Endothelial cell of umbilical vein (primary cell): ENCODE data around the gene NR1D1. TPM values are rescaled to one million over a fixed set of nuclear protein-coding genes. Genes with fewer than 3 reads are reported as not detected.
A peak's percentile ranks its signal among the peaks of the same experiment; 100 is the strongest.

Source experiments
- BruUV-seq: library from RNA; stranded (reverse); fragments of 400-500 nt; replicated peaks from 2 replicates; lab custom pipeline; 2021; lab: Mats Ljungman, UMichigan
- CTCF ChIA-PET: fragments of 300-600, 350-600 bp; sonication (Branson Sonifier 250); formaldehyde crosslinking; loops from one replicate; lab custom pipeline; 2021; ENCODE audit warnings: antibody characterized with exemption, inconsistent platforms; lab: Charles Lee
- POLR2A ChIA-PET: fragments of 300-600, 350-600 bp; sonication (Branson Sonifier 250); formaldehyde crosslinking; loops from one replicate; lab custom pipeline; 2021; ENCODE audit warnings: antibody characterized with exemption, inconsistent platforms; lab: Charles Lee
- DNase-seq: peaks from one replicate; pipeline ENCODE4 v3.0.0-alpha.2; 2011; ENCODE audit warnings: low read depth, low spot score
- FAIRE-seq: peaks from 2 replicates; lab custom pipeline; 2011; peaks lifted over from hg19 to GRCh38; lab: Jason Lieb, UNC
- H2AFZ ChIP-seq: 2 replicates; pipeline ENCODE4 v1.6.0; 2012; ENCODE audit warnings: low read depth, low read length, control low read depth, inconsistent platforms
- H3K27ac ChIP-seq: 2 replicates; pipeline ENCODE4 v1.5.1; 2011; ENCODE audit warnings: low read depth, mild to moderate bottlenecking, control low read depth, low read length, moderate library complexity; ENCODE audit not compliant: insufficient read depth
- H3K27me3 ChIP-seq, 2 experiments: 2 replicates each; pipeline versions ENCODE4 v1.6.0 to v1.6.1; 2011; ENCODE audit warnings: low read length in 2 of 2, mixed read lengths in 1 of 2; ENCODE audit not compliant: control insufficient read depth in 2 of 2, insufficient read depth in 2 of 2
- H3K36me3 ChIP-seq, 2 experiments: 2 replicates in 1 of 2; 3 replicates in 1 of 2; pipeline ENCODE4 v1.5.1; 2011; ENCODE audit warnings: low read length in 2 of 2, mild to moderate bottlenecking in 1 of 2, moderate library complexity in 1 of 2; ENCODE audit not compliant: control insufficient read depth in 2 of 2, insufficient read depth in 2 of 2; ENCODE audit errors: extremely low read depth in 1 of 2
- H3K4me1 ChIP-seq: 3 replicates; pipeline ENCODE4 v1.5.1; 2011; ENCODE audit warnings: mild to moderate bottlenecking, low read length; ENCODE audit not compliant: control insufficient read depth, insufficient read depth; ENCODE audit errors: extremely low read depth
- H3K4me2 ChIP-seq: 2 replicates; pipeline ENCODE4 v1.6.1; 2011; ENCODE audit warnings: low read length, control low read depth, mixed read lengths; ENCODE audit not compliant: insufficient read depth
- H3K4me3 ChIP-seq, 3 experiments: fragments of 200-600 bp in 1 of 3; sonication (generic), shearing (Covaris generic) in 1 of 3; replicated peaks in 1 of 3; 2 replicates each; pipeline ENCODE4 v1.5.1; 2011 to 2016; ENCODE audit warnings: control low read depth in 3 of 3, low read length in 3 of 3, mild to moderate bottlenecking in 2 of 3, inconsistent platforms in 1 of 3, low read depth in 1 of 3, moderate library complexity in 1 of 3; ENCODE audit not compliant: insufficient read depth in 1 of 3
- H3K79me2 ChIP-seq: 2 replicates; pipeline ENCODE4 v1.6.0; 2012; ENCODE audit warnings: low read length, inconsistent platforms; ENCODE audit not compliant: control insufficient read depth, insufficient read depth
- H3K9ac ChIP-seq: replicated peaks from 2 replicates; pipeline ENCODE3; 2011; ENCODE audit warnings: low read length, control low read depth; ENCODE audit not compliant: insufficient read depth; ENCODE audit errors: extremely low read depth
- H3K9me1 ChIP-seq: replicated peaks from 3 replicates; pipeline ENCODE4 v1.6.0; 2011; ENCODE audit warnings: mild to moderate bottlenecking, low read length; ENCODE audit not compliant: control insufficient read depth, insufficient read depth; ENCODE audit errors: extremely low read depth
- H3K9me3 ChIP-seq: replicated peaks from 2 replicates; pipeline ENCODE4 v1.5.1; 2012; ENCODE audit warnings: low read length, inconsistent platforms; ENCODE audit not compliant: control insufficient read depth, insufficient read depth
- H4K20me1 ChIP-seq: replicated peaks from 2 replicates; pipeline ENCODE3; 2011; ENCODE audit warnings: mild to moderate bottlenecking, low read length; ENCODE audit not compliant: control insufficient read depth, insufficient read depth; ENCODE audit errors: extremely low read depth
- GATA2 ChIP-seq: IDR thresholded peaks from 2 replicates; pipeline ENCODE4 v1.7.0; 2011; ENCODE audit warnings: low read depth, mild to moderate bottlenecking, moderate library complexity, mixed read lengths, low read length; ENCODE audit not compliant: insufficient read length, insufficient read depth
- POLR2A ChIP-seq: IDR thresholded peaks from 2 replicates; pipeline ENCODE4 v1.6.1; 2012; ENCODE audit warnings: low read depth, mild to moderate bottlenecking, control low read depth, low read length
- dilution Hi-C: fragments of 300-500 bp; cut with MboI; formaldehyde crosslinking; loops from one replicate; pipeline ENCODE4 v1.15.0; 2019; ENCODE audit warnings: low sequenced_read_pairs; ENCODE audit not compliant: extremely low pct_ligation_motif_present
- intact Hi-C: fragments of 100-400 bp; cut with micrococcal nuclease; formaldehyde crosslinking; loops from one replicate; pipeline ENCODE4 v1.10.0; 2022
- polyA plus RNA-seq, 4 experiments: library from polyadenylated mRNA; depleted of rRNA in 3 of 4; stranded (reverse) in 3 of 4; unstranded in 1 of 4; fragments of >200 nt; gene quantifications; 2 replicates each; pipeline versions ENCODE4 v1.2.1 to v1.2.3, GENCODE V29; 2011 to 2012; ENCODE audit warnings: missing spikeins in 1 of 4
- total RNA-seq: library from RNA; stranded (reverse); gene quantifications from 2 replicates; pipeline ENCODE4 v1.2.3, GENCODE V29; 2021
- TF ChIP-seq, protein P1 (sequence below), 2 donors: IDR thresholded peaks; 1 replicate in 1 of 2; 2 replicates in 1 of 2; pipeline ENCODE4 v1.5.1; 2011; ENCODE audit warnings: low read length in 2 of 2, mild to moderate bottlenecking in 2 of 2, moderate library complexity in 2 of 2, control low read depth in 1 of 2, inconsistent platforms in 1 of 2, low read depth in 1 of 2; ENCODE audit not compliant: insufficient read depth in 1 of 2; ENCODE audit errors: extremely low read depth in 1 of 2

Gene NR1D1
- total and polyA plus RNA-seq, 2 donors (not counting 3 experiments of a cell fraction or from before 2014, with no cell fraction given), result 2.5 to 5.2 TPM

DNA sequence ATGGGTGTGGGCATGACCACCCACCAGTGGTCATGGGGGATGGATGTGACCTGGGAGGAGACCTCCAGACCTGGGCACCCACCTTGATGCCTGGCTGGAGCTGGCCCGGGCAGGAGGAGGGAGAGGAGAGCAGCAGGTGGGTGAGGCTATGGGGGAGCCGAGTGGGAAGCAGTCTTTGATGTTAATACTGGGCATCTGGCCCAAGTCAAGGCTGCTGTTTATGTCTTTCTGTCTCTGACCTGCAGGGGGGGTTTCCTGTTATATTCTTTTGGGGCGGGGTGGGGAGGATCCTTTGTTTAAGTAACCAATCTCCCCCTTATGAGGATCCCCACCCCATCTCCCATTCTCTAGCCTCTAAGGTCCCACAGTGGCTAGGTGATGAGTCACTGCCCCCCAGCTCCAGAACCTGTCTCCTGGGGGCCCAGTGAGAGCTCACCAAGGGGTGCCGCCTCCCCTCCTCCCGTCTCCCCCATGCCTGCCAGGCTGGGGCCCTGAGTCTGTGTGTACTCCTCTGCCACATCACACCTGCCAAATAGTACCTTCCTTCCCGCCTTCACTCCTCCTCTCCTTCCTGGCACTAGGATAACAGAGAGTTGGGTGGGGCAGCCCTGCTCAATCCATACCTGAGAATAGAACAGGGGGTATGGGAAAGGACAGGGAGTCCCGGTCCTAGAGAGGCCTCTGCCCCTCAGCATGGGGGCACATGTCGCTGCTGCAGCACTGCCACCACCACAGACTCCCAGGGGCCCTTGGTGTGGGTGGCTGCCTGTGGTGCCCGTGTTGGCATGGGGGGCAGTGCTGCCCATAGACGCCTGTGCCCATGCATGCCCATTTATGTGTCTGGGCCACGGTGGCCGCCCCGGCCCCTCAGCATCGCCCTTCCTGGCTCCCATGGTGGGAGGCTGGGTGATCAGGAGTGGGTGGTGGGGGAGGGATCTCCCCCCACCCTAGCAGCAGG is 30.4 kb downstream of the NR1D1 start:
- H3K9ac ChIP-seq, result no peak overlapping the region
- peaks cover 0 to 5% of the 10 kb centered on the region in 2 experiments for H3K36me3 ChIP-seq
- no peaks in the 10 kb centered on the region for H3K9me1 ChIP-seq
- no peaks in the 10 kb centered on the region for H4K20me1 ChIP-seq
- FAIRE-seq (no peak), DNase-seq (peak; percentile 53)
- intact Hi-C loops, result no loop called here
- H3K4me3 ChIP-seq, result no peak overlapping the region
- H2AFZ ChIP-seq, result no peak overlapping the region
- H3K27ac ChIP-seq, result no peak overlapping the region
- peaks cover 2% of the 10 kb centered on the region for H3K79me2 ChIP-seq
- POLR2A ChIA-PET, result no interaction called here
- H3K27me3 ChIP-seq, result no peaks in the 10 kb centered on the region
- H3K4me1 ChIP-seq, result peaks cover 36% of the 10 kb centered on the region
- BruUV-seq, result no TSS peak
- TF ChIP-seq POLR2A, result no peak
- TF ChIP-seq, protein P1, sequence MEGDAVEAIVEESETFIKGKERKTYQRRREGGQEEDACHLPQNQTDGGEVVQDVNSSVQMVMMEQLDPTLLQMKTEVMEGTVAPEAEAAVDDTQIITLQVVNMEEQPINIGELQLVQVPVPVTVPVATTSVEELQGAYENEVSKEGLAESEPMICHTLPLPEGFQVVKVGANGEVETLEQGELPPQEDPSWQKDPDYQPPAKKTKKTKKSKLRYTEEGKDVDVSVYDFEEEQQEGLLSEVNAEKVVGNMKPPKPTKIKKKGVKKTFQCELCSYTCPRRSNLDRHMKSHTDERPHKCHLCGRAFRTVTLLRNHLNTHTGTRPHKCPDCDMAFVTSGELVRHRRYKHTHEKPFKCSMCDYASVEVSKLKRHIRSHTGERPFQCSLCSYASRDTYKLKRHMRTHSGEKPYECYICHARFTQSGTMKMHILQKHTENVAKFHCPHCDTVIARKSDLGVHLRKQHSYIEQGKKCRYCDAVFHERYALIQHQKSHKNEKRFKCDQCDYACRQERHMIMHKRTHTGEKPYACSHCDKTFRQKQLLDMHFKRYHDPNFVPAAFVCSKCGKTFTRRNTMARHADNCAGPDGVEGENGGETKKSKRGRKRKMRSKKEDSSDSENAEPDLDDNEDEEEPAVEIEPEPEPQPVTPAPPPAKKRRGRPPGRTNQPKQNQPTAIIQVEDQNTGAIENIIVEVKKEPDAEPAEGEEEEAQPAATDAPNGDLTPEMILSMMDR (IDR thresholded peaks at IDR 0.05; ENCODE audit: extremely low read depth in 1 of 2, insufficient read depth in 1 of 2, low read depth in 1 of 2, low read length in 2 of 2), result peak; percentile 9 to 21
- no peak for TF ChIP-seq GATA2
- H3K4me2 ChIP-seq, result no peak overlapping the region
- CTCF ChIA-PET, result interaction anchor here (0.8 to 1.8 kb wide), 6 partner anchors 8 to 98 kb away, joined by 3 to 6 read pairs (median 4); no protein-coding TSS in a partner anchor
- dilution Hi-C loops, result no loop called here
- no peaks in the 10 kb centered on the region for H3K9me3 ChIP-seq
